CD1c-positive myeloid dendritic cell (primary cell): ENCODE data around the gene NDUFV3.
"Not testable (repeated sequence)": the region's sequence is repeated elsewhere in the genome, so short reads cannot be mapped to it uniquely, and the experiment has no call there.

Experiments used
- DNase-seq: peaks from one replicate; pipeline ENCODE4 v3.0.0-alpha.2; 2016; ENCODE audit errors: extremely low spot score

The NDUFV3 gene

DNA sequence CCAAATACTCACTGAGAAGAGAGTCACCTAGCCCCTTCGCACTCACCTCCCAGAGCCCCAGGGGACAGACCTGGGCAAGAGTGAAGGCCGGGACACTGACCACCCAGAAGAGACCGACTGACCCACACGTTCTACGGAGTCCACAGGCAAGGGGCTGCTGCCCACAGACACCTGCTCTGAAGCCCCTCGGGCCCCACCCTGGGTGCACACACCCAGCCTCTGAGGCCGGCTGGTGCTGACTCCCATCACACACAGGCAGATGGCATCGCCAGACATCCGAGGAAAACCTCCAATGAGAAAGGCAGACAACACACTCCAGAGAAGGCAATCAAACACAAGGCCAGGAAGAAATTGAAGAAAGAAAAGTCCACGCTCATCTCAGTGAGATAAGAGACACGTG is 35.9 kb upstream of the NDUFV3 start:
- no peak for DNase-seq

DNA sequence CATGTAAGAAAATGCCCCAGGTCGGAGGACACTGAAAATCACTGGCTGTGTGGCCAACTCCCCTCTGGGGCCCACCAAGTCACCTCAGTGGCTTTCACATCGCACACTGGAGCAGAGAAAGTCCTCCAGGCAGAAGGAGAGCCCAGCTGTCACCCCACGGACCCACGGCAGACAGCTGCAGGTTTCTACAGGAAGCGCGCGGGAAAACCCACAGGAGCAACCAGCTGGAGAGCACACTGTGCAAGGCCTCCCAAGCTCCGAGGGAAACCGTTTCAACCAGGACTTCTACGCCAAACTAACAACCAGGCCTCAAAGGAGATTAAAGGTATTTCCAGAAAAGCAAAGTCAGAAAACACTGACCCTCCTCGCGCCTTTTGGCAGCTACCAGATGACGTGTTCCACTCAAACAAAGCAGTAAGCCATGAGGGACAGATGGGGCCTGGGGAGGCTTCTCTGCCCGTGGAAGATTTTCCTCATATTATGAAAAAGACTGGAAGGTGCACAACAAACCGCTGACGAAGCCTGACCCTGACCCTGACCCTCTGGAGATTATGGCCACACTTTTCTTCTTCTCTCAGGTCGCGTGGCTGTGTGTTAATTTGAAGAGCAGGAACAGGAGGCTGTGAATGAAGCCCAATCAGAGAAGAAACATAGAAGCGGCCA is 34.8 kb upstream of the NDUFV3 start:
- DNase-seq = no peak

- DNase-seq = no peak
Measured at GRCh38 chr21:42858957-42859890, 33.9 kb upstream of the NDUFV3 start.

DNA sequence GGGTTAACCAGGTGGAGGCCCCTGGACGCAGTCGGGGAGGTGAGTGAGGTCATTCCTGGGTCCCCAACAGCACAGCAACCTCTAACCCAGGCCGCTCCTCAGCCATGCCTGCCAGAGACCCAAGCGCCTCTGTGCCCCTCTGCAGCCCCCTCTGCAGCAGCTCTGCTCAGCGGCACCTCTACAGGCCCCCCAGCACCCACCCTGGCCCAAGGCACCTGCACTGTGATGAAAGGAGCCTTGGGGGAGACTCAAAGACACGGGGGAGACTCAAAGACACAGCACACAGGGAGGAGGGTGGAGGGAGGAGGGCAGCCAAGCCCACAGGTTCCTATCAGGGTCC is 33.2 kb upstream of the NDUFV3 start:
- DNase-seq = no peak

GRCh38 chr21:42860345-42860744 is 32.8 kb upstream of the NDUFV3 start:
- no peak for DNase-seq

DNA sequence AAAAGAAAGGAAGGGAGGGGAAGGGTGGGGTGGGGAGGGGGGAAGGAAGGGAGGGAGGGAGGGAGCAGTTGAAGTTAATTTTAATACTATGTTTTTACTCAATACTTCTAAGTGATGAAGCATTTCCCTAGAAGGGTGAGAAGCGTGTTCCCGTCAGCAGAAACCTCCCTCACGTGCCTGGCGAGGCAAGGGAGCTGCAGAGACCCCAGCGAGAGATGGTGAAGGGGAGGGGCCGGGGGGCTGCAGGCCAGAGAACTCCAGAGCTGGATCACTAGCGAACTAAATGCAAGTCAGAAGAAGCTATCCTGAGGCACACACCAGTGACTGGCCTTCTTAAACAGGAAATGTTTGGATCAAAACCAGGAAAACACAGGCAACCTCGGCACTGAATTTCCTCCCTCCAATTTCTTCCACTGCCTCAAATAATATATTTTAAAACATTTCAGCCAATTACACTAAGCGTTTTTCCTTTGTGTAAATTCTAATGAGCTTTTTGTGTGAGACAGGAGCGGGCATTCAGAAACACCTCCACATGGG is 31.7 kb upstream of the NDUFV3 start:
- no peak for DNase-seq

GRCh38 chr21:42861848-42862400 is 31.2 kb upstream of the NDUFV3 start:
- DNase-seq = no peak

DNA sequence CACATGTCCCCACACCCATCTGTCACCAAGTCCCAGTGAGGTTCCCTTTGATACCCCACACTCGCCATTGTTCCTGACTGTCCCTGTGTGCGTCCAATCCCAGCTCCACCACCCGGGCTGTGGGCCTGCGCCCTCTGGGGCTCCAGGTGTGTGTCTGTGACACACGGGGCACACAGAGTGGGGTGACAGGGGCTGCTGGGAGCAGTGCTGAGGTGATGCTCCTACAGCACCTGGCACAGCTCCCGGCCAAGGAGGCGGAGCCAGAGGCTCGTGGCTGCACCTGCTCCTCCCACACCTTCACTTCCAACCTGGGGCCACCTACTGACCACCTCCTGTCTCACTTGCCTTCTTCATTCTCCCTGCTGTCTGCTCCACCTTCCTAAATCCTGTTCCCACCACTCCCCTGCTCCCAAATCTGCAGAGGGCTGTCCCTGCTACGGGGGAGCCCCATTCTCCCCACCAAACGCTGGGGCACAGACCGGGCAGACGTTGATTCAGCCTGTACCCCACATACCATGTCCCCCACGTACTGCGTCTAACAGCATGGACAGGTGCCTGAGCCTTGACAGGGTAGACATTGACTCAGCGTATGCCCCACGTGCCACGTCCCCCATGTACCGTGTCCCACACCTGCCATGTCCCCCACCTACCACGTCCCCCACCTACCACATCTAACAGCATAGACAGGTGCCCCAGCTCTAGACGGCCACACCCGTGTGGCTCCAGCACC is 30.2 kb upstream of the NDUFV3 start:
- no peak for DNase-seq

- DNase-seq = no peak
Measured at GRCh38 chr21:42863504-42863870, 29.6 kb upstream of the NDUFV3 start.

DNA sequence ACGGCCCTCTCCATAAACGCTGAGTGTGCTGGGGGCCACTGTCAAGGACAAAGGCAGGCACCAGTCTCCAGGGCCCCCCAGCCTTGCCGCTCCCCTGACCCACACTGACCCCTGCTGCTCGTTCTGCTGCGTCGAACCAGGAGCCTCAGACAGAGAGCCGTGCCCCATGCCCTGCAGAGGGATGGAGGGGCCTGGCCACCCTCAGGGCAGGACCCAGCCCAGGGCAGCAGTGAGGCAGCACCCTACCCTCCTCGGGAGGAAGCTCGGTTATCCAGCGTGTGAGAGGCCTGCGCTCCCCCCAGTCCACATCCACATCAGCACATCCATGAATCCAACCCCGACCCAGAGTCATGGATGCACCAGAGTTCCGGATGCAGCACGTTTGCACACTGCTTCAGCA is 28.8 kb upstream of the NDUFV3 start:
- no peak for DNase-seq

DNA sequence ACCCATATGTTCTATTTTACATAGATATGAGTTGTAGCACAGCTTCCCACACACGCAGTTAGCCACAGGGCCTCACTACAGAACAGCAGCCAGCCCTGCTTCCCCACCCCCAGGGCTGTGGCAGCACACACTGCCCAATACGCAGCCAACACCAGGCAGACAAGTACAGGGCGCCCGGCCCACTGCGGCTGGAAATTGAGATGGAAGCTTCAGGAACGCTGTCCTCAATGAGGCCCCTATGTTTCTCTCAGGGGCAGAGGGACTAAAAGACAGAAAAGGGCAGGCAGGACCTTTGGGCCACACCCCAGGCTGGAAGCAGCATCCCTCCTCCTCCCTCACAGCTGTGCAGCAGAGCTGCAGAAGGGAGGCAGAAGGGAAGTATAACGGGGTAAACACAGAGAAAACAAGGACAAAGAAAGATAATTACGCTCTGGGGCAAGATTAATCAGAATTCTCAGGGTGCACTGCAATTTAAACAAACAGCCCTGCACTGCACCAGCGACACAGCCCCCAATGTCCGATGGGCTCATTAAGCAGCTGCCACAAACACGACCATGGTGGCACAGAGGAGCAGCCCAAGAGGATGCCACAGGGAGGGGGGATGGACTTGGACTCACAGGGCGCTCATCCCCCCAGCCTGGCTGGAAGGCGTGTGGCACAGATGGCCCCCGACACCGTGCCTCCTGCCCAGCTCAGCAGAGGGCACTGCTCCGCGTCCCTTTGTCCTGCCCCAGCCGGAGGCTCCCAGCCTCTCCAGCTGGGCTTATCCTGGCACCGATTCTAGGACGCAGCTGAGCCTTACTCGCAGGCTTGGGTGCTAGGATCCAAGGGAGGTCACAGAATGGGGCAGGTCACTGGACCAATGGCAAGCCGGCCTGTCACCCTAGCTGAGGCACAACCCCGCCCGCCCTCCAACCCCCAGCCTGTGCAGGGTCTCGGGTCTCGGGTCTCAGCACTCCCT is 28.0 kb upstream of the NDUFV3 start:
- no peak for DNase-seq

DNA sequence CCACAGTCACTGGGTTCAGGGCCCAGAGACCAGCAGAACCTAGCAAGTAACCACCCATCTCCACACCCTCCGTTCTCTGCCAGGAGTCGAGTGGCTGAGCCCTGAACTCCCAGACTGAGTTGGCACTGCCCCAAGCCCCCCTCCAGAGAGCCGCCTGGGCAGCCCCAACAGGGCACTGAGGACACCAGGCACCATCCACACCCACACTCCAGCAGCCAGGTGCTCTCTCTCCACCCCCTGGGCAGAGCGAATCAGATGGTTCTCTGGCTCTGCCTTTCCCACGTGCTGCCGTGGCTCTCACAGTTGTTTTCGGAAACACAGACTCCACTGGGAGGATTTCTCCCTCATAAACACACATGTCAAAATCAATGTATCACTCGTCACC is 27.3 kb upstream of the NDUFV3 start:
- no peak for DNase-seq

DNA sequence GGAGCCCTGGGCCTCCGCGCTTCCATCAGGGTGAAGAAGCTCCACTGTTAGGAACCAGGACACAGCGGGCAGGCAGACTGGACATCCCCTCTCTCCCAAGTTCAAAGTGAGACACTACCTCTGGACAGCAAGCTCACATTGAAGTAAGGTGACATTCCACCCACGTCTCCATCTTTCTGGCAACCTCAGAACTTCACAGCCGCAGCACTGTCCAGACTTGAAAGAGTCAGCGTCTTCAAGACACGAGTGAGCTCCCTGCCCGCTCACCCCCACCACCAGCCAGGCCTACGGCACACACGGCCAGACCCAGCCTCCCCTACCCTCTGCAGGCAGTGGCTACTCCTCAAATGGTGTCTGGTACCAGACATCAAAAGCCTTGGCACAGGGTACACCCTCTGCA is 24.9 kb upstream of the NDUFV3 start:
- DNase-seq = no peak

- DNase-seq = no peak
Measured at GRCh38 chr21:42873096-42873495, 20.0 kb upstream of the NDUFV3 start.

GRCh38 chr21:42875811-42876210 is 17.3 kb upstream of the NDUFV3 start:
- not testable (repeated sequence) for DNase-seq

DNA sequence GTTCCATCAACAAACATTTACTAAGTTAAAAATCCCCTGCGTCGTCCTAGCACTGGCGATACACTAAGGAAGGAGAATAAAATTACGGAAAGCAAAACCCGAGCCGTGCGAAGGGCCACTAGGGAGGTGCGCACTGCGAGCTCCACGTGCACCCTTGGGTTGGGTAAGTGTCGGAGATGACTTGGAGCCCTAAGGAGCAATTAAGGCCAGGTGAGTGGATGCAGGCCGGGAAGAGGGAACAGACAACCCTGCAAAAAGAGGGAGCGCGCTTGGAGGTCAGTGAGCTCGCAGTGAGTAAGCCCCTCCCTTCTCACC is 14.5 kb upstream of the NDUFV3 start:
- DNase-seq = no peak

DNA sequence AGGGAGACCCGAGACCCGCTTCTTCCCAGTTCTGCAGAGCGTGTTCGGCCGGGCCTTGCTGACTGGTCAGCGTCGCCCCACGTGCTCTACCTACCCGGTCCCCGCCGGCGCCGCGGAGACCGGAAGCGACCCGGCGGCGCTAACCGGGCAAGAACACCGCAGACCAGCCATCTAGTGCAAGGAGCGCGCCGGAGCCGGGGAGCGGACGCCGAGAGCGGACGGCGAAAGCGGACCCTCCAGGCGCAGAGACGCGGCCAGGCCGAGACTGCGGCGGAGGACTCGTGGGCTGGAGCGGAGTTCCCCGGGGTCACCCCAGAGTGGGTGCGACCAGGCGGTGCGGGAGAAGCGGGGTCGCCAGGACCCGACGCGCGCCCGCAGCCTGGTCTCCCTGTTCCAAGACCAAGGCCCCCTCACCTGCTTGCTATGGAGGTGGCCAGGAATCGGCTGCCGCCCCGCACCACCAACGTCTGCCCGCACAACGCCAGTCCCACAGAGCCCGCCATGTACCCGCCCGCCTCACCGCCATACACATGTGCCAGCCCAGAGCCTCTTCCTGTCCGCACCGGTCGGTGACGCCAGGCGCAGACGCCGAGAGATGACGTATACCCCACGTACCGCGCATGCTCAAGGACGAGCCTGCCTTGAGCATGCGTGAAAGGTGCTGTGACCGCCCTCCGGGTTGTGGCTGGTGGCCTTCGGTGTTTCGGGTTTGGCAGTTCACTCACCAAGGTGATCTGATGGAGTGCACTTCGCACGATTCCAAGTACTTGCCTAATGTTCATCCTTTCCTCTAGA is 13.9 kb upstream of the NDUFV3 start, which contains the start of gene WDR4:
TSS of gene WDR4 (minus strand) at position 547 of the 795 bp plus-strand sequence. CDS start at position 503, 44 bp downstream.
- DNase-seq = peak; percentile 99

DNA sequence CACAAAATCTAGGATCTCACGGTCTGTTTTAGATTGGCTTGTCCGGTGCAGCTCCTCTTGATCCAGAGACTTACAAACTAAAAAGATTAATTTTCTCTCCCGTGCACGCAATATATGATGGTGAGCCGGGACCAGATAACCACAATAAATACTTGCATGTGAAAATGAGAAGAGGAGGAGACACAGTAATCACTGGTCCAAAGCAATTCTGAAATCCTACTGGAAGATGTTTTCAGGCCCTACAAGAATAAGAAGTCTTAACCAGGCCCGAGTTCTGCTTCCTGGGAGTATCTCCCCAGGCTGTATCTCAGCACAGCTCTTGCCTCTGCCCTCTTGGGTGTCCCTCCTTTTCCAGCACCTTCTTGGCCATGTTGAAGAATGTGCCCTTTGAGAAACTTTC is 12.8 kb upstream of the NDUFV3 start:
- DNase-seq = no peak

- no peak for DNase-seq
Measured at GRCh38 chr21:42883921-42884320, 9.2 kb upstream of the NDUFV3 start.

DNA sequence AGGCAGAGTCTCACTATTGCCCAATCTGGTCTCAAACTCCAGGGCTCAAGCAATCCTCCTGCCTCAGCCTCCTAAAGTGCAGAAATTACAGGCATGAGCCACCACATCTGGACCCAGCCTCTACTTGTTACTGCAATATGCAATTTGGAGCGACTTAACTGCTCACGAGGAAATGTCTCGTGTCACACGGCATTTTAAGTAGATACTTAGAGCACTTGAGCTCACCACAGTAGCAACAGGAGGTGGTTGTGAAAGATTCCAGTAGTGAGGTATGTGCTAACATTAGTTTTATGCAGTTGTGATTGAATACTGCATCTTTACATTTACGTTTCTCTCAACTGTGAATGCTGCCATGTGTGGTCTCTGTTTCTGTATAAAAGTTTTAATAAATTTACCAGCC is 5.8 kb upstream of the NDUFV3 start:
- DNase-seq = no peak
